Neural cell (in vitro differentiated cells): ENCODE results near the gene FAXC. TPM values are rescaled to one million over a fixed set of nuclear protein-coding genes. Genes with fewer than 3 reads are reported as not detected.

ENCODE experiments used
- H2AFZ ChIP-seq: fragments of 200-600, 300-800 bp; sonication (generic), shearing (Covaris generic); 2 replicates; pipeline ENCODE4 v1.6.0; 2014; ENCODE audit warnings: low read depth, mild to moderate bottlenecking, antibody characterized with exemption, low read length, moderate library complexity
- H3F3A ChIP-seq: fragments of 200-600 bp; shearing (Covaris generic); 2 replicates; pipeline ENCODE4 v1.6.1; 2016; ENCODE audit warnings: mild to moderate bottlenecking, moderate library complexity, mixed read lengths, antibody characterized with exemption, low read length; ENCODE audit not compliant: insufficient read depth, poor library complexity, severe bottlenecking
- H3K27ac ChIP-seq: fragments of 200-600, 300-800 bp; sonication (generic), shearing (Covaris generic); 2 replicates; pipeline ENCODE4 v1.5.1; 2014; ENCODE audit warnings: mild to moderate bottlenecking, low read length, moderate library complexity
- H3K27me3 ChIP-seq: fragments of 300-800, 200-600 bp; sonication (generic), shearing (Covaris generic); 2 replicates; pipeline ENCODE4 v1.6.0; 2014; ENCODE audit warnings: mild to moderate bottlenecking, low read depth, low read length, moderate library complexity; ENCODE audit not compliant: insufficient read depth
- H3K36me3 ChIP-seq: fragments of 300-800, 200-600 bp; sonication (generic), shearing (Covaris generic); 2 replicates; pipeline ENCODE4 v1.5.1; 2014; ENCODE audit warnings: mild to moderate bottlenecking, antibody characterized with exemption, low read length, moderate library complexity; ENCODE audit not compliant: insufficient read depth
- H3K4me2 ChIP-seq: fragments of 300-800, 200-600 bp; sonication (generic), shearing (Covaris generic); 2 replicates; pipeline ENCODE4 v1.6.0; 2014; ENCODE audit warnings: mild to moderate bottlenecking, low read length
- H3K4me3 ChIP-seq: fragments of 300-800, 200-600 bp; sonication (generic), shearing (Covaris generic); 2 replicates; pipeline ENCODE4 v1.5.1; 2014; ENCODE audit warnings: mild to moderate bottlenecking, low read length, moderate library complexity
- H3K79me2 ChIP-seq: fragments of 200-600 bp; shearing (Covaris generic); replicated peaks from 2 replicates; pipeline ENCODE4 v1.6.0; 2014; ENCODE audit warnings: mild to moderate bottlenecking, low read length, moderate library complexity; ENCODE audit not compliant: insufficient read depth
- H3K9ac ChIP-seq: fragments of 300-800, 200-600 bp; sonication (generic), shearing (Covaris generic); 2 replicates; pipeline ENCODE4 v1.6.1; 2016; ENCODE audit warnings: mild to moderate bottlenecking, low read length, mixed read lengths
- H3K9me2 ChIP-seq: fragments of 200-600 bp; shearing (Covaris generic); 2 replicates; pipeline ENCODE4 v1.6.1; 2016; ENCODE audit warnings: mild to moderate bottlenecking, low read length, mixed read lengths; ENCODE audit not compliant: insufficient read depth
- H3K9me3 ChIP-seq: fragments of 200-600, 300-800 bp; sonication (generic), shearing (Covaris generic); 2 replicates; pipeline ENCODE4 v1.6.1; 2016; ENCODE audit warnings: mild to moderate bottlenecking, mixed run types, low read length, moderate library complexity, mixed read lengths
- H4K20me1 ChIP-seq: fragments of 200-600 bp; shearing (Covaris generic); 2 replicates; pipeline ENCODE4 v1.6.1; 2016; ENCODE audit warnings: mild to moderate bottlenecking, mixed run types; ENCODE audit not compliant: insufficient read depth
- EP300 ChIP-seq: fragments of 450-650 bp; conservative IDR thresholded peaks from 2 replicates; pipeline ENCODE4 v1.6.1; 2014; ENCODE audit warnings: antibody characterized with exemption, mild to moderate bottlenecking, moderate library complexity; ENCODE audit not compliant: poor library complexity, severe bottlenecking
- EZH2 ChIP-seq: fragments of 200-600, 300-800 bp; shearing (Covaris generic), sonication (generic); IDR thresholded peaks from 2 replicates; pipeline ENCODE4 v1.6.1; 2014; ENCODE audit warnings: antibody characterized with exemption, low read length, borderline replicate concordance, mild to moderate bottlenecking; ENCODE audit not compliant: insufficient read depth, poor library complexity, severe bottlenecking
- MXI1 ChIP-seq: fragments of 450-650 bp; conservative IDR thresholded peaks from 2 replicates; pipeline ENCODE4 v1.6.1; 2014; ENCODE audit warnings: antibody characterized with exemption, mild to moderate bottlenecking; ENCODE audit not compliant: poor library complexity, severe bottlenecking
- POLR2AphosphoS5 ChIP-seq: IDR thresholded peaks from 2 replicates; pipeline ENCODE4 v1.6.1; 2012
- RAD21 ChIP-seq: fragments of 450-650 bp; conservative IDR thresholded peaks from 2 replicates; pipeline ENCODE4 v1.6.1; 2014; ENCODE audit warnings: antibody characterized with exemption, mild to moderate bottlenecking, moderate library complexity
- REST ChIP-seq: IDR thresholded peaks from 2 replicates; pipeline ENCODE4 v1.6.1; 2012; ENCODE audit warnings: borderline replicate concordance
- SMC3 ChIP-seq: fragments of 450-650 bp; conservative IDR thresholded peaks from 2 replicates; pipeline ENCODE4 v1.6.1; 2014; ENCODE audit warnings: antibody characterized with exemption, mild to moderate bottlenecking, moderate library complexity; ENCODE audit not compliant: poor library complexity
- TAF1 ChIP-seq: IDR thresholded peaks from 2 replicates; pipeline ENCODE4 v1.6.1; 2012; ENCODE audit warnings: low read depth
- polyA plus RNA-seq: library from polyadenylated mRNA; depleted of rRNA; stranded (reverse); fragments of >200 nt; gene quantifications from 2 replicates; pipeline ENCODE4 v1.2.3, GENCODE V29; 2014
- TF ChIP-seq, protein P1 (sequence below): fragments of 450-650 bp; IDR thresholded peaks from 2 replicates; pipeline ENCODE4 v1.5.1; 2014; ENCODE audit warnings: antibody characterized with exemption, mild to moderate bottlenecking, moderate library complexity; ENCODE audit not compliant: poor library complexity, severe bottlenecking

FAXC gene
- polyA plus RNA-seq, 1 donor from 2014 or later = 106 TPM

DNA sequence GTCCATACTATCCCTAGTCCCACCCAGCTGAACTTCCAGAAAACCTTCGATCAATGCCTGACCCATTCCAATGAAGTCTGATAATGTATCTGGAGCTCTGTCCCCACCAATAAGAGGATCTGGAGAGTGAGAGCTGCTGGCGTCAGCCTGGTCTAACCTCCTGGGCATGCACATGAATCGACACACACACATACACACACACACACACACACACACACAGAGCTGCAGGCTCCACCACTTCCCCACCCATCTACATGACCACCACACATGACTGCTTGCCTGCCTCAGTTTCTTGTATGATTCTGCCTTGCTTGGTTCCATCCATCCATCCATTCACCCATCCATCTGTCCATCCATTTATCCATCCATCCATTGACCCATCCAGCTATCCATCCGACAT lies 60.8 kb downstream of the FAXC start:
- H3K36me3 ChIP-seq = no peaks in the 10 kb centered on the region

DNA sequence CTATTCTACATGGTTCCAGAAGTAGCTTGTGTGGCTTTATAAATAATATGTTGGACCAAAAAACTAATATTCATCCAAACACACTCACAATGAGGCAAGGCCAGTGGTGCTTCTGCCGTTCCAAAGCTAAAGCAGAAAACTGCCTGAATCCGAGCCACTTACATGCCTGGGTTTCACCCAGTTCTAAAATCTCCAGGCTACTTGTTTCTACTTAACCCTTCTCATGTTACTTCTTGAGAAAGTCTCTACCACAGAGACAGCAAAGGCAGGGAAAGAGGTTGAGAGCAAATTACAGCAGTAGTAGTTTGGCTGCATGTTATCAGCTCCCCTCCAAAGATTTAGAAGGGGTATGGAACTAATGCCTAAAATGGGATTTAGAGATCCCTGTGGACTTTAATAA lies 62.0 kb downstream of the FAXC start:
- Histone ChIP-seq H3K9me3 (no peaks in the 10 kb centered on the region), H3K36me3 (no peaks in the 10 kb centered on the region), H4K20me1 (no peaks in the 10 kb centered on the region), H3K9ac (no peak overlapping the region), H3F3A (no peaks in the 10 kb centered on the region), H3K4me3 (no peak overlapping the region), H3K4me2 (no peak overlapping the region), H3K9me2 (no peaks in the 10 kb centered on the region), H3K27ac (no peak overlapping the region), H2AFZ (no peak overlapping the region), H3K27me3 (no peaks in the 10 kb centered on the region), H3K79me2 (no peaks in the 10 kb centered on the region)
- TF ChIP-seq REST (no peak), RAD21 (no peak), SMC3 (no peak), MXI1 (no peak), POLR2AphosphoS5 (no peak)

More for the DNA sequence above, 60.8 kb downstream of the FAXC start:
- H3K79me2 ChIP-seq = no peaks in the 10 kb centered on the region
- H4K20me1 ChIP-seq = no peaks in the 10 kb centered on the region
- TF ChIP-seq RAD21 = no peak
- TF ChIP-seq REST = no peak
- TF ChIP-seq POLR2AphosphoS5 = no peak
- no peak for TF ChIP-seq MXI1
- TF ChIP-seq, protein P1, sequence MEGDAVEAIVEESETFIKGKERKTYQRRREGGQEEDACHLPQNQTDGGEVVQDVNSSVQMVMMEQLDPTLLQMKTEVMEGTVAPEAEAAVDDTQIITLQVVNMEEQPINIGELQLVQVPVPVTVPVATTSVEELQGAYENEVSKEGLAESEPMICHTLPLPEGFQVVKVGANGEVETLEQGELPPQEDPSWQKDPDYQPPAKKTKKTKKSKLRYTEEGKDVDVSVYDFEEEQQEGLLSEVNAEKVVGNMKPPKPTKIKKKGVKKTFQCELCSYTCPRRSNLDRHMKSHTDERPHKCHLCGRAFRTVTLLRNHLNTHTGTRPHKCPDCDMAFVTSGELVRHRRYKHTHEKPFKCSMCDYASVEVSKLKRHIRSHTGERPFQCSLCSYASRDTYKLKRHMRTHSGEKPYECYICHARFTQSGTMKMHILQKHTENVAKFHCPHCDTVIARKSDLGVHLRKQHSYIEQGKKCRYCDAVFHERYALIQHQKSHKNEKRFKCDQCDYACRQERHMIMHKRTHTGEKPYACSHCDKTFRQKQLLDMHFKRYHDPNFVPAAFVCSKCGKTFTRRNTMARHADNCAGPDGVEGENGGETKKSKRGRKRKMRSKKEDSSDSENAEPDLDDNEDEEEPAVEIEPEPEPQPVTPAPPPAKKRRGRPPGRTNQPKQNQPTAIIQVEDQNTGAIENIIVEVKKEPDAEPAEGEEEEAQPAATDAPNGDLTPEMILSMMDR = no peak
- no peak for TF ChIP-seq EP300
- TF ChIP-seq EZH2 = no peak
- TF ChIP-seq TAF1 = no peak
- TF ChIP-seq SMC3 = no peak
- H2AFZ ChIP-seq = no peak overlapping the region
- H3K27ac ChIP-seq = no peak overlapping the region
- no peaks in the 10 kb centered on the region for H3K9me3 ChIP-seq
- H3K27me3 ChIP-seq = no peaks in the 10 kb centered on the region
- H3K9me2 ChIP-seq = no peaks in the 10 kb centered on the region
- H3K9ac ChIP-seq = no peak overlapping the region
- H3K4me3 ChIP-seq = no peak overlapping the region
- no peaks in the 10 kb centered on the region for H3F3A ChIP-seq
- no peak overlapping the region for H3K4me2 ChIP-seq
